Activated naive CD8-positive, alpha-beta T cell treated with anti-CD3 and anti-CD28 coated beads, Interleukin-2, amount 10 ng/mL, durations not matched to agents 7 days and 5 days (primary cell): ENCODE results near the gene NUP214. TPM values are rescaled to one million over a fixed set of nuclear protein-coding genes. Genes with fewer than 3 reads are reported as not detected.

ENCODE experiments used
- ATAC-seq: fragments of 150-1000 bp; cut with Tn5 transposase; one replicate; pipeline ENCODE4 v1.10.0; 2021; ENCODE audit warnings: low read depth, moderate library complexity
- POLR2A ChIA-PET: fragments of 350-600 bp; sonication (Branson Sonifier 250); formaldehyde crosslinking; loops from one replicate; lab custom pipeline; 2021; ENCODE audit warnings: antibody characterized with exemption; lab: Charles Lee
- DNase-seq: peaks from one replicate; pipeline ENCODE4 v3.0.0; 2021
- H3K27ac Mint-ChIP-seq: one replicate; pipeline ENCODE4 v1.8.0; 2022; ENCODE audit warnings: mild to moderate bottlenecking, mixed read lengths
- H3K27me3 Mint-ChIP-seq: one replicate; pipeline ENCODE4 v1.8.0; 2022; ENCODE audit warnings: mild to moderate bottlenecking, moderate library complexity, mixed read lengths
- H3K36me3 Mint-ChIP-seq: one replicate; pipeline ENCODE4 v1.8.0; 2021; ENCODE audit warnings: mild to moderate bottlenecking, mixed read lengths
- H3K4me1 Mint-ChIP-seq: one replicate; pipeline ENCODE4 v1.8.0; 2021; ENCODE audit warnings: mixed read lengths
- H3K4me3 Mint-ChIP-seq: one replicate; pipeline ENCODE4 v1.8.0; 2022; ENCODE audit warnings: mild to moderate bottlenecking, moderate library complexity, mixed read lengths
- H3K9me3 Mint-ChIP-seq: one replicate; pipeline ENCODE4 v1.8.0; 2021; ENCODE audit warnings: mixed read lengths
- total RNA-seq, 2 experiments: library from RNA; stranded (reverse); gene quantifications; one replicate each; pipeline ENCODE4 v1.2.3, GENCODE V29; 2021

The NUP214 gene
- total RNA-seq, 2 experiments from 2014 or later = 69.4 to 73.9 TPM

GRCh38 chr9:131091352-131091992 lies 33.9 kb upstream of the NUP214 start:
- H3K4me3 Mint-ChIP-seq = no peak overlapping the region
- H3K36me3 Mint-ChIP-seq = no peaks in the 10 kb centered on the region
- ATAC-seq (no peak), DNase-seq (no peak)
- POLR2A ChIA-PET = no interaction called here
- no peak overlapping the region for H3K27ac Mint-ChIP-seq
- peaks cover 14% of the 10 kb centered on the region for H3K27me3 Mint-ChIP-seq
- peaks cover 3% of the 10 kb centered on the region for H3K4me1 Mint-ChIP-seq
- H3K9me3 Mint-ChIP-seq = no peaks in the 10 kb centered on the region

GRCh38 chr9:131092030-131092429 lies 33.4 kb upstream of the NUP214 start:
- H3K4me1 Mint-ChIP-seq = peaks cover 3% of the 10 kb centered on the region
- ATAC-seq (no peak), DNase-seq (no peak)
- H3K27me3 Mint-ChIP-seq = peaks cover 17% of the 10 kb centered on the region
- no peaks in the 10 kb centered on the region for H3K36me3 Mint-ChIP-seq
- H3K9me3 Mint-ChIP-seq = no peaks in the 10 kb centered on the region
- POLR2A ChIA-PET = no interaction called here
- no peak overlapping the region for H3K4me3 Mint-ChIP-seq
- H3K27ac Mint-ChIP-seq = no peak overlapping the region

GRCh38 chr9:131092548-131093440 lies 32.6 kb upstream of the NUP214 start:
- Mint-ChIP-seq H3K27me3 (peaks cover 25% of the 10 kb centered on the region), H3K27ac (no peak overlapping the region), H3K9me3 (no peaks in the 10 kb centered on the region), H3K36me3 (no peaks in the 10 kb centered on the region), H3K4me3 (no peak overlapping the region), H3K4me1 (peaks cover 4% of the 10 kb centered on the region)
- ATAC-seq (no peak), DNase-seq (no peak)
- POLR2A ChIA-PET = no interaction called here

GRCh38 chr9:131094015-131094414 lies 31.4 kb upstream of the NUP214 start:
- no peaks in the 10 kb centered on the region for H3K9me3 Mint-ChIP-seq
- H3K27ac Mint-ChIP-seq = no peak overlapping the region
- no peak overlapping the region for H3K4me3 Mint-ChIP-seq
- peaks cover 31% of the 10 kb centered on the region for H3K27me3 Mint-ChIP-seq
- DNase-seq = no peak
- POLR2A ChIA-PET = no interaction called here
- no peaks in the 10 kb centered on the region for H3K36me3 Mint-ChIP-seq
- peaks cover 4% of the 10 kb centered on the region for H3K4me1 Mint-ChIP-seq
- no peak for ATAC-seq

GRCh38 chr9:131094622-131095021 lies 30.8 kb upstream of the NUP214 start:
- no peak overlapping the region for H3K27ac Mint-ChIP-seq
- peaks cover 32% of the 10 kb centered on the region for H3K27me3 Mint-ChIP-seq
- DNase-seq (no peak), ATAC-seq (no peak)
- no peaks in the 10 kb centered on the region for H3K36me3 Mint-ChIP-seq
- POLR2A ChIA-PET = interaction anchor here (0.6 kb wide), 1 partner anchor 412 kb away, joined by 3 read pairs; no protein-coding TSS in a partner anchor
- no peak overlapping the region for H3K4me3 Mint-ChIP-seq
- H3K4me1 Mint-ChIP-seq = peaks cover 4% of the 10 kb centered on the region
- no peaks in the 10 kb centered on the region for H3K9me3 Mint-ChIP-seq

GRCh38 chr9:131095666-131096268 lies 29.6 kb upstream of the NUP214 start:
- Mint-ChIP-seq H3K27ac (no peak overlapping the region), H3K27me3 (peaks cover 32% of the 10 kb centered on the region), H3K4me1 (peaks cover 4% of the 10 kb centered on the region), H3K4me3 (peak overlapping the region; percentile 54), H3K36me3 (no peaks in the 10 kb centered on the region), H3K9me3 (no peaks in the 10 kb centered on the region)
- no peak for DNase-seq
- ATAC-seq = no peak
- POLR2A ChIA-PET = no interaction called here

- Mint-ChIP-seq H3K4me3 (peak within 1 kb of the TSS; percentile 55), H3K9me3 (no peaks in the 10 kb centered on the region), H3K27ac (no peak within 1 kb of the TSS), H3K27me3 (peaks cover 32% of the 10 kb centered on the region), H3K36me3 (no peaks in the 10 kb centered on the region), H3K4me1 (peaks cover 4% of the 10 kb centered on the region)
- DNase-seq = peak; percentile 47
- ATAC-seq = peak; percentile 53
- POLR2A ChIA-PET = no interaction called here
Measured at GRCh38 chr9:131096269-131097125, 28.9 kb upstream of the NUP214 start, which contains the start of gene AIF1L. Gene AIF1L, plus strand, starts transcription at chr9:131096531. Its CDS starts 99 bp downstream, at chr9:131096630.

GRCh38 chr9:131097126-131097947 lies 28.0 kb upstream of the NUP214 start:
- no peaks in the 10 kb centered on the region for H3K36me3 Mint-ChIP-seq
- H3K9me3 Mint-ChIP-seq = no peaks in the 10 kb centered on the region
- peak overlapping the region; percentile 55 for H3K4me3 Mint-ChIP-seq
- no peak for ATAC-seq
- H3K4me1 Mint-ChIP-seq = peaks cover 4% of the 10 kb centered on the region
- DNase-seq = no peak
- no peak overlapping the region for H3K27ac Mint-ChIP-seq
- peaks cover 32% of the 10 kb centered on the region for H3K27me3 Mint-ChIP-seq
- POLR2A ChIA-PET = no interaction called here

GRCh38 chr9:131097948-131098278 lies 27.5 kb upstream of the NUP214 start:
- peaks cover 32% of the 10 kb centered on the region for H3K27me3 Mint-ChIP-seq
- H3K9me3 Mint-ChIP-seq = no peaks in the 10 kb centered on the region
- POLR2A ChIA-PET = interaction anchor here (1.3 kb wide), 1 partner anchor 27 kb away, joined by 3 read pairs; the partner anchor contains the start of gene NUP214
- H3K4me3 Mint-ChIP-seq = no peak overlapping the region
- DNase-seq (no peak), ATAC-seq (no peak)
- H3K36me3 Mint-ChIP-seq = no peaks in the 10 kb centered on the region
- H3K27ac Mint-ChIP-seq = no peak overlapping the region
- peaks cover 4% of the 10 kb centered on the region for H3K4me1 Mint-ChIP-seq

GRCh38 chr9:131098391-131099101 lies 26.8 kb upstream of the NUP214 start:
- POLR2A ChIA-PET = interaction anchor here (0.5 to 1.3 kb wide), 2 partner anchors 27 to 53 kb away, joined by 3 to 4 read pairs; partner anchors contain the start of gene NUP214
- no peak for ATAC-seq
- H3K4me1 Mint-ChIP-seq = peaks cover 4% of the 10 kb centered on the region
- peaks cover 32% of the 10 kb centered on the region for H3K27me3 Mint-ChIP-seq
- H3K4me3 Mint-ChIP-seq = no peak overlapping the region
- no peak overlapping the region for H3K27ac Mint-ChIP-seq
- DNase-seq = no peak
- no peaks in the 10 kb centered on the region for H3K9me3 Mint-ChIP-seq
- H3K36me3 Mint-ChIP-seq = no peaks in the 10 kb centered on the region

- no peaks in the 10 kb centered on the region for H3K9me3 Mint-ChIP-seq
- POLR2A ChIA-PET = interaction anchor here (1.3 kb wide), 1 partner anchor 26 kb away, joined by 3 read pairs; the partner anchor contains the start of gene NUP214
- no peak for DNase-seq
- ATAC-seq = no peak
- H3K4me3 Mint-ChIP-seq = no peak overlapping the region
- H3K4me1 Mint-ChIP-seq = peaks cover 4% of the 10 kb centered on the region
- H3K36me3 Mint-ChIP-seq = no peaks in the 10 kb centered on the region
- H3K27me3 Mint-ChIP-seq = peaks cover 32% of the 10 kb centered on the region
- no peak overlapping the region for H3K27ac Mint-ChIP-seq
Measured at GRCh38 chr9:131099102-131099606, 26.2 kb upstream of the NUP214 start.
